ENCODE measurements around the gene ELL.

GRCh38 chr19:18449552-18449951 lies 72.3 kb downstream of the ELL start:
- TF ChIP-seq CTCF (IDR thresholded peaks at IDR 0.05 in 2 of 3, conservative IDR thresholded peaks at IDR 0.05 in 1 of 3; ENCODE audit: borderline replicate concordance in 1 of 3, insufficient read depth in 1 of 3, low read depth in 2 of 3, low read length in 2 of 3) (no peak), POLR2AphosphoS5 (IDR thresholded peaks at IDR 0.05; ENCODE audit: low read depth, low read length) (no peak), POLR2A (IDR thresholded peaks at IDR 0.05; ENCODE audit: borderline replicate concordance, extremely low read depth, insufficient read depth, insufficient read length) (no peak), EZH2phosphoT487 (IDR thresholded peaks at IDR 0.05; ENCODE audit: borderline replicate concordance) (no peak)
